ENCODE data around the gene ZBTB18.
"Not testable (repeated sequence)": the region's sequence is repeated elsewhere in the genome, so short reads cannot be mapped to it uniquely, and the experiment has no call there.

Gene ZBTB18

GRCh38 chr1:244042293-244042692 lies 8.8 kb upstream of the ZBTB18 start:
- no peak for DNase-seq

- DNase-seq = no peak
Measured at GRCh38 chr1:244044423-244044822, 6.7 kb upstream of the ZBTB18 start.

DNA sequence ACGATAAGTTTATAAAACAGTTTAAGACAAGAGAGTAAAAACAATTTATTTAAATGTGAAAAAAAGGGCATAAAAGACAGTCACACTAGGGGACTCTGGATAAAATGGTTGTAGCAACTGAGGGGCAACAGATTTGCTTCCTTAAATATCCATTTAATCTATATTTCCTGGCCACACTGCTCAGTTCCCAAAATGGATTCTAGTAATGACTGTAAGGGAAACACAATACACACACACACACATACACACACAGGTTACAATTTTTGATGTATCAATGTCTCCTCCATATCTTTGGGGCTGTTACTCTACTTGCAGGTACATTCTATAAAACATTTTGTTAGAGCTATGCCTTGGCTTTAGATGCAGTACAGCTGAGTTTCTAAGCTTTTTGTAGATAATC lies 4.8 kb upstream of the ZBTB18 start:
- DNase-seq = not testable (repeated sequence)

DNA sequence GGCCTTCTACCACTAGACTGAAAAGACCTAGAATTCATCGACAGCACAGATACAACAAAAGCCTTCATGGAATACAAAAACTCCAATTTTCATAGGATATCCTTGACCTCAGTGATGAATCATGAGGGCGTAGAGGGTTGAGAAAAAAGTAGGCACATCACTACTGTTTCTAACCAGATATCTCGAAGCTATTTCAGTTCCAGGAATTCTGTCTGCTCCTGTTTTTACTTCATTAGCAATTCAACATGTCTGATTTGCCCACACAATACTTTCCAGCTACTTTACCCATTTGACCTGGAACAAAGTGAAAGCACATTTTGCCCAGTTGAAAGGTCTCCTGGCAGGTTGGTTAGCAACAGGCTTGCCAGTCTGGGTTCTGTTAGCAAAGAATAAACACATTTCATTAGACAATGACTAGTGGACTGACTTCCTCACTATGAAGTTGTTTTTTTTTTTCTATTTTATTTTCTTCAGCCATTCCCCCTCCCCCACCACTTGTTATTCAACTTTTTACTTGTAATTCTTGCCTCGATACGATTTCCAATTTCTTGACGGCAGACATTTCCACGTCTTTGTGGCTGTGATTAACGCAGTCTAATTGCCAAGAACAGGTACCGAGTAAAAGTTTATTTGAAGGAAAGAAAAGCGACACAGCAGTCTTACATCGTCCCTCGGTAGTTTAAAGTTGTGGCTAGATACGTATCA lies 4.0 kb upstream of the ZBTB18 start:
- DNase-seq = peak; percentile 76

DNA sequence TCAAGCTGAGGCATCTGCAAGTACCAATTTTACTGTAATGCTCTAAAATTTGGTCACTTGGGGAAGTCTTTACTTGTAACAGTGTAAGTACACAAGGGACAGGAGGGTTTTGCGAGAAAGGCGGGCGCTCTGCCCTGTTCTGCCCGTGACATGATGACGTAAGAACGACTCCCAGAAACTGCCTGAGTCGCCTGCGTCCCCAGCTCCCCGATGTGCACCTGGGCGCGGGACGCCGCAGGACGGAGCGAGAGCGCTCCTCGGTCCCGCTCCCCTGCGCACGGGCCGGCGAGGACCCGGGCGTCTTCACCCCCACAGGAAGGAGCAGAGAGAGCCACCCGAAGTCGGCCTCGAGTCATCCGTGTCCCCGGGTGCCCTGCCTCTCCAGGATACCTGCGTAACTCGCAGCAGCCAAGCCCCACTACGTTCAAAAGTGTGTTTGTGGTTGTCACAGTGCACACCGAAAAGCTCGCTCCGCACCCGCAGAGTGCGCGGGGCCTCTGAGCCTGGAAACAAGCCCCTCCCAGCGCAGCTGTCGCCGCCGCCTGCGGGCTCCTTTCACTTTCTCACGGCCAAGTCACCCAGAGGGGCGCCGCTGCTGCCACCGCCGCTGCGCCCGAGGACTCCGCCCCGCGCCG lies 3.3 kb upstream of the ZBTB18 start:
- peak; percentile 86 for DNase-seq

DNA sequence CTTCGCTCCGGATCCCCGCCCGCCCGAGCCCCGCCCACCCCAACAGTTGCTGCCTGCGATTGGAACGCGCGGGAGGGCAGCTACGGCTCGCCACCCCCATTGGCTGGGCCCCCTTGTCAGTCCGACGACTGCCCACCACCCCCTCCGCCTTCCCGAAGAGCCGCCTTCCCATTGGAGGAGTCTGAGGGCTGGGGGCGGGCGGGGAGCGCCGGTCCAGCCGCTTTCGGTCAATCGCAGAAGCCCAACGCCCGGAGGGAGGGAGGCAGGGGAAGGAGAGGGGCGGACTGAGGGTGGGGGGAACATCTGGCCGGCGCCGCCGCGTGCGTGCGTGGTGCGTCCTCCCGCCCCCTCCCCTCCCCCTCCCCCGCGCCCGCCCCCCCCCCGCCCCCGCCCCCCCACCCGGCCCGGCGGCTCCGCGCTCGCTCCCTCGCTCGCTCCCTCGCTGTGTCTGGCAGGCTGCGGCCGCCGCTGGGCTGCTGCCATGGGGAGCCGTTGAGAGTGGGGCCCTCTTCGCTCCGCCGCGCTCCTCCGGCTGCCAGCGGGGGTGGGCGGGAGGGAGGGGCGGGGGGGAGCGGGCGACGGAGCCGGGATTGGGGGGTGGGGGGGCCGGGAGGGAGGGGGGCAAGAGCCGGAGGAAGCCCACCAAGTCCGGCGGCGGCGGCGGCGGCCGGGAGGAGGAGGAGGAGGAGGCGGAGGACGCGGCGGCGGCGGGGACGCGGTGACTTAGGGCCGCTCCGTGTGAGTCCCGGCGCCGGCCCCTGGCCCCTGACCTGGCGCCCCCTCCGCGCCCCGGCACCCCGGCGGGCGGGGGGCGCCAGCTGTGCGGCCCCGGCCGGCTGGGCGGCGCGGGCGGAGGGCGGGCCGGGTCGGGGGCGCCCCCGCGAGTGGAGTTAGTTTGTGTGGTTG lies 2.6 kb upstream of the ZBTB18 start:
- DNase-seq = peak; percentile 97

DNA sequence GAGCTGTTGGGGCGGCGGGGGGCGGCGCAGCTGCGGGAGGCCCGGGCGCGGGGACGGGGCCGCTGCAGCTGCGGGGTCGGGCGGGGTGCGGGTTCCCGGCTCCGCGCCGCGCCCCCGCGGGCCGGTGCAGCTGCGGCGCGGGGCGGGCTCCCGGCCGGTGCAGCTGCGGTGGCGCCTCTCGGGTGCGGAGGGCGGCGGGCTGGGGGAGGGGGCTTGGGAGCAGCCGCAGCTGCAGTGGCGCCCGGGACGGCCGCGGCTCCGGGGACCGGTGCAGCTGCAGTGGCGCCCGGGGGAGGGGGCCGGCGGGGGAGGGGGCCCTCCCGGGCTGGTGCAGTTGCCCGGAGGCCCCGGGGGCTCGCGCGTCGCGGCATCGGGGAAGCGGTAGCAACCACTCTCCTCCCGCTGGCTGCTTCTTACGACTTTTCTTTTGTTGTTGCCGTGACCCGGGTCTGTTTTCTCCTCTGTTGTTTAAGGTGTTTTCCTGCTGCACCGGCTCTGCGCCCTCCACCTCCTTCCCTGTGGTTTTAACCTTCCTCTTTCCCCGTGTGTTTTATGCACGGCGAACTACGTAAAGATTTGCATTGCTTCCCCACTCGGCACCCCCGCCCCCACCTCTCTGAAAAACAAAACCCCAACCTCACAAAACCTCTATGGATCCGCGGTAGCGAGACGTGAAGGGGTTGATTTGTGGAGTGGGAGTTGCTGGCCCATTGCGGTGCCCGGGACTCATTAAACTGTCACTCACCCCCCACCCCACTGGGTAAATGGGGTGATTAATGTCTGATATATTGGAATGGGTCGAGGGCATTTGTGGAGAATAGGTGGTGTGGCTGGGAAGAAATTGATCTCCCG lies 1.7 kb upstream of the ZBTB18 start:
- peak; percentile 14 for DNase-seq

DNA sequence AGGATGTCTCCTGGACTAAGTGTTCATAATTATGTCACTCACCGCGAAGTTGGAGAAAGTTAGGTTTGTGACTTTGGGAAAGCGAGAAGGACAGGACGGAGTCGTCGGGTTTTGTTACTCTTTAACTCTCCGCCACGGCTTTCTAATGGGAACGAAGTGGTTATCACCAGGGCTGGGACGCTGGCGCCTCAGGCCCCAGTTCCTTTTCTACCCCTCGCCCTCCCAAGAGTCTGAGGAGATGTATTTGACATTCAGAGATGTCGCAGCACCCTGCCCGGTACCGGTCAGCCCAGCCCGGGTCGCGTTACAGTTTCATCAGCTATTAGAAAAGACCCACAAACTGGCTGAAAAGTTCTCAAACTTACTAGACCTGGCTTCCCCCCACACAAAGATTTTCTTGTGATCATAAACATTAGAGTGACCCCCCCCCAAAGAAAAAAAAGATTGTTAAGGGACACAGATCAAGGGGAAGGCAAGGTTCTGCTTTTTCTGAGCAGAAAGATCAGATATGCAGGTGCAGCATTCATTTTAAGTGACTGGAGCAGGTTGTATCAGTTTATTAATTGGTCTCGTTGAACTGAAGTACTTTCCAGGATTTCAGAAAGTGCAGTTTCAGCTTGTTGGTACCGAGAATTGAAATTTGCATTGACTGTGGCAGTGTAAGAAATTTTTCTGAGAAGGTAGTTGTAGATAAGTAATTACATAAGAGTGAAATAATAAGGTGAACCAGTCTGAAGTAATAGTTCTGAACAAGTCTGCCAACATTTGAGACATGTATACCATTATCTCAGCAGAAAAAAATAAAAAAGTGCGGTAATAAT lies 859 bp upstream of the ZBTB18 start:
- DNase-seq = peak; percentile 30

- peak; percentile 47 for DNase-seq
Measured at GRCh38 chr1:244052016-244052727, 1.1 kb downstream of the ZBTB18 start.

DNA sequence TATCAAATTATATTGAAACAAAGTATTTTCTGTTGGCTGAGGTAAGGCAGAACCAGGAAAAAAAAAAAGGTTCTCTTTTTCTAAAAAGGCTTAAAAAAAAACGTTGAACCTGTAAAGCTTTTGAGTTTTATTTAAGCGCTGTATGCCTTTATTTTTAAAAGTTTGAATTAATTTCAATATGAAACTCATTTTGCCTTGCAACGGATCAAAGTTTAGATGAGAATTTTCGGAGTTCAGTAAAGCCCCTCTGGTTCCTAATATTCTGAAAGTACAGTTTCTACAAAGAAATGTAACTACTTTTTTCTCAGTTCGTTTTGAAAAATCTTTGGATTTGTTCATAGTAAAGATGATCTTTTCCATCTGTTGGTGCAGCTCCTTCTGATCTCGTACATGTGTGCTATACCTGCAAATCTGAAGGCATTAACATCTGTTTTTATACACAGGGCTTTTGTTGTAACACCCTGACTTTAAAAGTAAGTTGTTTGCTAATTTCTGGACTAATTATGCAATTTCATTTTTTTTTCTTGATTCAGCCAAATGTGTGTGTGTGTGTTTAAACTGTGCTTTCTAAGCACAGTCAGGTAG lies 1.7 kb downstream of the ZBTB18 start:
- no peak for DNase-seq

GRCh38 chr1:244053831-244054230 lies 2.7 kb downstream of the ZBTB18 start:
- no peak for DNase-seq

GRCh38 chr1:244054247-244054923 lies 3.3 kb downstream of the ZBTB18 start:
- DNase-seq = no peak

DNA sequence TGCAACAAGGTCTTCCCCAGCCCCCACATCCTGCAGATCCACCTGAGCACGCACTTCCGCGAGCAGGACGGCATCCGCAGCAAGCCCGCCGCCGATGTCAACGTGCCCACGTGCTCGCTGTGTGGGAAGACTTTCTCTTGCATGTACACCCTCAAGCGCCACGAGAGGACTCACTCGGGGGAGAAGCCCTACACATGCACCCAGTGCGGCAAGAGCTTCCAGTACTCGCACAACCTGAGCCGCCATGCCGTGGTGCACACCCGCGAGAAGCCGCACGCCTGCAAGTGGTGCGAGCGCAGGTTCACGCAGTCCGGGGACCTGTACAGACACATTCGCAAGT lies 3.8 kb downstream of the ZBTB18 start:
- DNase-seq = no peak

GRCh38 chr1:244056577-244056976 lies 5.5 kb downstream of the ZBTB18 start:
- no peak for DNase-seq

DNA sequence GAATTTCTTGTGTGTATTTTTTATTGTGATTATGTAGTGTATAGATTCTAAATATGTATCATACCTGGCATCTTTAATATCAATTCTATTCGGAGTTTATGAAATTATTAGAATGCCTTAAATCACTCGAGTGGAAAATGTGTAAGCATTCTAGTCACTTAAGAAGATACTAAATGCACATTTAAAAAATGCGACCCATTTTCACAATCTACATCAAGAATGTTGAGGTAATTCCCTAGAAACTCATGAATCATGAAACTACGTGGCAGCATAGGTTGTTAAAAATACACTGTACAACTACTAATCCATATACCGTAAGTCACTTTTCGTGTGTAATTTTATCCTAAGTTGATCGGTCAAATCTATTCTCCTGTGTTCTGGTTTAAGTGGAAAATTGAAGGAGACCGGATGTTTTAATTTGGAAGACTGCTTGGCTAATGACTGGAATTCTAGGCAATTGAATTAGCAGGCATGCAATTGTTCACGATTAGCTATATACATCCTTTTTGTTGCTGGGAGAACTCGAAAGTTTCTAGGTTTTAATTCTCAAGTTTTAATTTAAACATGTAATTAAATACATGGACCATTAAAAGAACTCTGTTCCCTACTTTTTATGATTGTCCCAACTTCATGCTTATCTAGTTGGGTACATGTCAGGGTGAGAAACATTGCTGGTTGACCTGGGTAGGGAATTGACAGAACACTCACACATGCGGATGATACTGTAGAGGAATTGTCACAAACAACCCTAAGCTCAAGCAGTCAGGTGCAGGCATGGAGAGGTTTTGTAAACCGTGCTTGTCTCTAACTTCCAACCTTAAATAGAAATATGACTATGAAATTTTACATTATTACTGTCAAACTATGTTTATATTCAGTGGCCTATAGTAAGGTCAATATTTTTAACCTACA lies 6.6 kb downstream of the ZBTB18 start:
- no peak for DNase-seq

- no peak for DNase-seq
Measured at GRCh38 chr1:244060117-244060516, 9.0 kb downstream of the ZBTB18 start.

GRCh38 chr1:244060686-244061085 lies 9.6 kb downstream of the ZBTB18 start:
- no peak for DNase-seq

GRCh38 chr1:244062156-244062725 lies 11.2 kb downstream of the ZBTB18 start:
- no peak for DNase-seq

DNA sequence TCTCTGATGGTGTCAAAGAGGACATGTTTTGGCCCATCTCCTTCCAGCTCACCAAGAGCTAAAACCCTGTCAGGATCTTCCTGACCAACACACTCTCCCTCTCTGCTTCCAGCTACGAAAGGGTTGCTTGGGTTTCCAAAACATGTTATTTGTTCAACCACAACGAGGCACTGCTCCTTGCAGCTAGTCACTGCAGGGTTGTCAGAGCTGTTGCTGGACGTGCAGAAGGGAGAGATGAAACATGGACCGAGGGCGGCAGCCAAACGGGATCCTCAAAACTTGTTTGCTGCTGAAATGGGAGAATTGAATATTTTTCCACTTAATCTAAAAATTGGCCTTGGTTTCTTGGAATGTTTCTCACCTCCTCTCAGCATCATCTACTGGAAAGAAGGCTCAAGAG lies 12.4 kb downstream of the ZBTB18 start:
- DNase-seq = no peak

Measured in hematopoietic multipotent progenitor cell treated with erythropoietin and hydrocortisone succinate and interleukin-3 and kit ligand, for 8 days (in vitro differentiated cells).